Muscle of back (tissue), 13 donors: ENCODE measurements around the gene LIAS. TPM values are rescaled to one million over a fixed set of nuclear protein-coding genes. Genes with fewer than 3 reads are reported as not detected.
"Not testable (repeated sequence)": the region's sequence is repeated elsewhere in the genome, so short reads cannot be mapped to it uniquely, and the experiment has no call there.

Experiments used
- DNase-seq, 3 donors: peaks; one replicate each; pipeline versions ENCODE4 v3.0.0 to v3.0.0-alpha.2; 2013
- long read RNA-seq, 9 donors: transcript quantifications; one replicate each; lab custom pipeline, GENCODE V29; 2026
- polyA plus RNA-seq, 10 donors: library from polyadenylated mRNA; unstranded; fragments of 120-200 nt; gene quantifications; one replicate each; pipeline ENCODE4 v1.2.1, GENCODE V29; 2013; ENCODE audit not compliant: insufficient read length in 10 of 10

LIAS gene
- 10 to 100 TPM; 16.2 to 33.7 (median 25.3) TPM for polyA plus RNA-seq
- long read RNA-seq, donor 1, full-length matches to known transcripts = 4 of 4 reads
- long read RNA-seq, donor 1, partial matches to known transcripts = 0 of 4 reads
- long read RNA-seq, donor 1, other reads (novel, unspliced or antisense) = 0 of 4 reads
- long read RNA-seq, donor 2, full-length matches to known transcripts = 5 of 5 reads
- long read RNA-seq, donor 2, partial matches to known transcripts = 0 of 5 reads
- long read RNA-seq, donor 2, other reads (novel, unspliced or antisense) = 0 of 5 reads
- long read RNA-seq, donor 3 = 0 reads
- long read RNA-seq, donor 4, full-length matches to known transcripts = 3 of 3 reads
- long read RNA-seq, donor 4, partial matches to known transcripts = 0 of 3 reads
- long read RNA-seq, donor 4, other reads (novel, unspliced or antisense) = 0 of 3 reads
- long read RNA-seq, donor 5, full-length matches to known transcripts = 8 of 8 reads
- long read RNA-seq, donor 5, partial matches to known transcripts = 0 of 8 reads
- long read RNA-seq, donor 5, other reads (novel, unspliced or antisense) = 0 of 8 reads
- long read RNA-seq, donor 6, full-length matches to known transcripts = 2 of 2 reads
- long read RNA-seq, donor 6, partial matches to known transcripts = 0 of 2 reads
- long read RNA-seq, donor 6, other reads (novel, unspliced or antisense) = 0 of 2 reads
- long read RNA-seq, donor 7, full-length matches to known transcripts = 5 of 5 reads
- long read RNA-seq, donor 7, partial matches to known transcripts = 0 of 5 reads
- long read RNA-seq, donor 7, other reads (novel, unspliced or antisense) = 0 of 5 reads
- long read RNA-seq, donor 8, full-length matches to known transcripts = 3 of 3 reads
- long read RNA-seq, donor 8, partial matches to known transcripts = 0 of 3 reads
- long read RNA-seq, donor 8, other reads (novel, unspliced or antisense) = 0 of 3 reads
- long read RNA-seq, donor 9 = 0 reads

- DNase-seq = peak; percentile 99
These were observed at the start of gene LIAS, which contains the start of gene RPL9 for GRCh38 chr4:39458505-39459300. TSS of gene LIAS (plus strand) at chr4:39459056. CDS start at chr4:39459118, 62 bp downstream. TSS of gene RPL9 (minus strand) at chr4:39458922. CDS start at chr4:39458439, 483 bp downstream.

- peak in 1 of 3 donors; percentile 22 for DNase-seq
These were observed 48.4 kb upstream of the LIAS start for GRCh38 chr4:39410415-39410814.

GRCh38 chr4:39411561-39411960 is 47.3 kb upstream of the LIAS start:
- DNase-seq = not testable (repeated sequence)

- DNase-seq = no peak
These were observed 43.1 kb upstream of the LIAS start for GRCh38 chr4:39415678-39416283.

GRCh38 chr4:39422247-39422646 is 36.6 kb upstream of the LIAS start:
- DNase-seq = no peak

GRCh38 chr4:39425297-39425696 is 33.6 kb upstream of the LIAS start:
- not testable (repeated sequence) for DNase-seq

GRCh38 chr4:39426728-39427127 is 32.1 kb upstream of the LIAS start:
- DNase-seq = no peak

- DNase-seq = no peak
These were observed 31.2 kb upstream of the LIAS start for GRCh38 chr4:39427520-39428114.

- no peak for DNase-seq
These were observed 29.2 kb upstream of the LIAS start for GRCh38 chr4:39429476-39430334.

- DNase-seq = no peak
These were observed 24.9 kb upstream of the LIAS start for GRCh38 chr4:39433878-39434492.

- no peak for DNase-seq
These were observed 22.9 kb upstream of the LIAS start for GRCh38 chr4:39435659-39436563.

GRCh38 chr4:39441593-39441992 is 17.3 kb upstream of the LIAS start:
- no peak for DNase-seq

- DNase-seq = no peak
These were observed 15.9 kb upstream of the LIAS start for GRCh38 chr4:39442998-39443397.

- DNase-seq = no peak
These were observed 12.4 kb upstream of the LIAS start for GRCh38 chr4:39446483-39446841.

GRCh38 chr4:39446842-39447573 is 11.8 kb upstream of the LIAS start:
- peak; percentile 24 to 81 (median 49) for DNase-seq

GRCh38 chr4:39450618-39451017 is 8.2 kb upstream of the LIAS start:
- no peak for DNase-seq

- DNase-seq = no peak
These were observed 7.3 kb upstream of the LIAS start for GRCh38 chr4:39451423-39452023.
